Liver (tissue), 3 donors: ENCODE data around the gene PLIN1.

Source experiments
- GABPA ChIP-seq, 2 donors: IDR thresholded peaks in 1 of 2; conservative IDR thresholded peaks in 1 of 2; 2 replicates each; pipeline ENCODE4 v1.6.1; 2016; ENCODE audit warnings: antibody characterized with exemption in 2 of 2, mild to moderate bottlenecking in 1 of 2, moderate library complexity in 1 of 2
- MAX ChIP-seq: IDR thresholded peaks from 2 replicates; pipeline ENCODE4 v1.6.1; 2016; ENCODE audit warnings: antibody characterized with exemption
- YY1 ChIP-seq: IDR thresholded peaks from 2 replicates; pipeline ENCODE4 v1.6.1; 2016; ENCODE audit warnings: antibody characterized with exemption, mild to moderate bottlenecking
- TF ChIP-seq, protein P1 (sequence below): fragments of 150-350 bp; IDR thresholded peaks from 2 replicates; pipeline ENCODE4 v1.5.1; 2017; ENCODE audit warnings: improper control_type of control experiment, low read depth, low read length; ENCODE audit not compliant: missing input control
- TF ChIP-seq, protein P2 (sequence below): IDR thresholded peaks from 2 replicates; pipeline ENCODE4 v1.6.1; 2016; ENCODE audit warnings: antibody characterized with exemption, mild to moderate bottlenecking
- donor health status: healthy.
- donor health status: healthy.

- TF ChIP-seq, protein P1, sequence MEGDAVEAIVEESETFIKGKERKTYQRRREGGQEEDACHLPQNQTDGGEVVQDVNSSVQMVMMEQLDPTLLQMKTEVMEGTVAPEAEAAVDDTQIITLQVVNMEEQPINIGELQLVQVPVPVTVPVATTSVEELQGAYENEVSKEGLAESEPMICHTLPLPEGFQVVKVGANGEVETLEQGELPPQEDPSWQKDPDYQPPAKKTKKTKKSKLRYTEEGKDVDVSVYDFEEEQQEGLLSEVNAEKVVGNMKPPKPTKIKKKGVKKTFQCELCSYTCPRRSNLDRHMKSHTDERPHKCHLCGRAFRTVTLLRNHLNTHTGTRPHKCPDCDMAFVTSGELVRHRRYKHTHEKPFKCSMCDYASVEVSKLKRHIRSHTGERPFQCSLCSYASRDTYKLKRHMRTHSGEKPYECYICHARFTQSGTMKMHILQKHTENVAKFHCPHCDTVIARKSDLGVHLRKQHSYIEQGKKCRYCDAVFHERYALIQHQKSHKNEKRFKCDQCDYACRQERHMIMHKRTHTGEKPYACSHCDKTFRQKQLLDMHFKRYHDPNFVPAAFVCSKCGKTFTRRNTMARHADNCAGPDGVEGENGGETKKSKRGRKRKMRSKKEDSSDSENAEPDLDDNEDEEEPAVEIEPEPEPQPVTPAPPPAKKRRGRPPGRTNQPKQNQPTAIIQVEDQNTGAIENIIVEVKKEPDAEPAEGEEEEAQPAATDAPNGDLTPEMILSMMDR = peak; percentile 27
- TF ChIP-seq YY1 (peak; percentile 98), MAX (no peak), GABPA (IDR thresholded peaks at IDR 0.05 in 1 of 2, conservative IDR thresholded peaks at IDR 0.05 in 1 of 2) (peak in 1 of 2 donors; percentile 59)
- TF ChIP-seq, protein P2, sequence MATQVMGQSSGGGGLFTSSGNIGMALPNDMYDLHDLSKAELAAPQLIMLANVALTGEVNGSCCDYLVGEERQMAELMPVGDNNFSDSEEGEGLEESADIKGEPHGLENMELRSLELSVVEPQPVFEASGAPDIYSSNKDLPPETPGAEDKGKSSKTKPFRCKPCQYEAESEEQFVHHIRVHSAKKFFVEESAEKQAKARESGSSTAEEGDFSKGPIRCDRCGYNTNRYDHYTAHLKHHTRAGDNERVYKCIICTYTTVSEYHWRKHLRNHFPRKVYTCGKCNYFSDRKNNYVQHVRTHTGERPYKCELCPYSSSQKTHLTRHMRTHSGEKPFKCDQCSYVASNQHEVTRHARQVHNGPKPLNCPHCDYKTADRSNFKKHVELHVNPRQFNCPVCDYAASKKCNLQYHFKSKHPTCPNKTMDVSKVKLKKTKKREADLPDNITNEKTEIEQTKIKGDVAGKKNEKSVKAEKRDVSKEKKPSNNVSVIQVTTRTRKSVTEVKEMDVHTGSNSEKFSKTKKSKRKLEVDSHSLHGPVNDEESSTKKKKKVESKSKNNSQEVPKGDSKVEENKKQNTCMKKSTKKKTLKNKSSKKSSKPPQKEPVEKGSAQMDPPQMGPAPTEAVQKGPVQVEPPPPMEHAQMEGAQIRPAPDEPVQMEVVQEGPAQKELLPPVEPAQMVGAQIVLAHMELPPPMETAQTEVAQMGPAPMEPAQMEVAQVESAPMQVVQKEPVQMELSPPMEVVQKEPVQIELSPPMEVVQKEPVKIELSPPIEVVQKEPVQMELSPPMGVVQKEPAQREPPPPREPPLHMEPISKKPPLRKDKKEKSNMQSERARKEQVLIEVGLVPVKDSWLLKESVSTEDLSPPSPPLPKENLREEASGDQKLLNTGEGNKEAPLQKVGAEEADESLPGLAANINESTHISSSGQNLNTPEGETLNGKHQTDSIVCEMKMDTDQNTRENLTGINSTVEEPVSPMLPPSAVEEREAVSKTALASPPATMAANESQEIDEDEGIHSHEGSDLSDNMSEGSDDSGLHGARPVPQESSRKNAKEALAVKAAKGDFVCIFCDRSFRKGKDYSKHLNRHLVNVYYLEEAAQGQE = peak; percentile 89
These were observed 4.6 kb downstream of the PLIN1 start for GRCh38 chr15:89674526-89674925.
